ENCODE measurements around the gene ANKRD53.

The ANKRD53 gene

GRCh38 chr2:70986499-70987189 is 8.2 kb downstream of the ANKRD53 start:
- Histone ChIP-seq H3K4me1 (ENCODE audit: insufficient read depth, low read length) (no peaks in the 10 kb centered on the region), H3K27ac (ENCODE audit: low read depth, low read length) (no peak overlapping the region), H3K27me3 (ENCODE audit: control insufficient read depth in 1 of 2, insufficient read depth in 2 of 2, low read length in 2 of 2) (no peaks in the 10 kb centered on the region), H3K9ac (ENCODE audit: low read length) (no peak overlapping the region), H3K4me3 (ENCODE audit: low read depth in 1 of 2, low read length in 2 of 2) (no peak overlapping the region), H3K9me3 (ENCODE audit: low read length) (no peaks in the 10 kb centered on the region), H3K36me3 (ENCODE audit: insufficient read depth, low read length) (peaks cover 69% of the 10 kb centered on the region)

DNA sequence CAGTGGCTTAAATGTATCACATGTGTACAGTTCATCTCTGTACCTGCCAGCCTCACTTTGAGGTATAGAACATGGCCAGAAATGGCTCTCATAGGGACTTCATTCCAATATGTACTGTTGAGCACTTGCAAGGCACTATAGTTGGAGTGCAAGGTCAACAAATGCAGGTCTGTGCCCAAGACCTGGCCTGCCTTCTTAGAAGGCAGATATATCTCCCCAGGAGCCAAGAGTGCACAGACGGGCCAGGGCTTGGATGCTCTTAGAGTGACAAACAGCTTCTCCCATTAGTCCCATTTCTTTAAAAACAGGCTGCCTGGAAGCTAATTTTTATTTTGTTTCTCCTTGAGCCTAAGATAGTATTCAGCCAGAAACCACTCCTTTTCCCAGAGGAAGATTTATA is 9.0 kb downstream of the ANKRD53 start:
- Histone ChIP-seq H3K27me3 (ENCODE audit: control insufficient read depth in 1 of 2, insufficient read depth in 2 of 2, low read length in 2 of 2) (no peaks in the 10 kb centered on the region), H3K36me3 (ENCODE audit: insufficient read depth, low read length) (peaks cover 74% of the 10 kb centered on the region), H3K9me3 (ENCODE audit: low read length) (no peaks in the 10 kb centered on the region), H3K4me3 (ENCODE audit: low read depth in 1 of 2, low read length in 2 of 2) (no peak overlapping the region), H3K4me1 (ENCODE audit: insufficient read depth, low read length) (no peaks in the 10 kb centered on the region), H3K27ac (ENCODE audit: low read depth, low read length) (no peak overlapping the region), H3K9ac (ENCODE audit: low read length) (no peak overlapping the region)

- H3K4me1 ChIP-seq (ENCODE audit: insufficient read depth, low read length) = peaks cover 6% of the 10 kb centered on the region
- H3K27ac ChIP-seq (ENCODE audit: low read depth, low read length) = no peak overlapping the region
- H3K9ac ChIP-seq (ENCODE audit: low read length) = no peak overlapping the region
- no peaks in the 10 kb centered on the region for H3K9me3 ChIP-seq (ENCODE audit: low read length)
- peaks cover 78% of the 10 kb centered on the region for H3K36me3 ChIP-seq (ENCODE audit: insufficient read depth, low read length)
- no peak overlapping the region for H3K4me3 ChIP-seq (ENCODE audit: low read depth in 1 of 2, low read length in 2 of 2)
- no peaks in the 10 kb centered on the region for H3K27me3 ChIP-seq (ENCODE audit: control insufficient read depth in 1 of 2, insufficient read depth in 2 of 2, low read length in 2 of 2)
Observed at GRCh38 chr2:70988151-70988550, 9.7 kb downstream of the ANKRD53 start.

- Histone ChIP-seq H3K36me3 (ENCODE audit: insufficient read depth, low read length) (peaks cover 75% of the 10 kb centered on the region), H3K9ac (ENCODE audit: low read length) (no peak overlapping the region), H3K27ac (ENCODE audit: low read depth, low read length) (no peak overlapping the region), H3K9me3 (ENCODE audit: low read length) (no peaks in the 10 kb centered on the region), H3K4me3 (ENCODE audit: low read depth in 1 of 2, low read length in 2 of 2) (no peak overlapping the region), H3K27me3 (ENCODE audit: control insufficient read depth in 1 of 2, insufficient read depth in 2 of 2, low read length in 2 of 2) (no peaks in the 10 kb centered on the region), H3K4me1 (ENCODE audit: insufficient read depth, low read length) (peaks cover 14% of the 10 kb centered on the region)
Observed at GRCh38 chr2:70988726-70989648, 10.6 kb downstream of the ANKRD53 start.

DNA sequence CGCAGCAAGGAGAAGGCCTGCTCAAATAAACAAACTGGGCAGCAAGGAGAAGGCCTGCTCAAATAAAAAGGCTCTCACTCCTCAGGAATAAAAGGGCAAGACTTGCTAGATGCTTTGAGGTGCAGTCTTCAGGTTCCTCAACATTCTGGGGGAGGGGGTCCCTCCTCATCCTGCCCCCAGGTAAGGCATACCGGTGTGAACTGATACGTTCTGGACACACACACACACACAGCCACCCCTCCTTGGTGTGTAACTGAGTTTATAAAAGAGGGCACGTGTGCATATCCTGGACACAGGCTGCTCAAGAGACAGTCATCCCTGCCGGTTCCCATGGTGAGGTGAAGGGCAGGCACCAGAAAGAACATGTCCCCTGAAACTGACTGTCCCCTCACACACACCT is 11.8 kb downstream of the ANKRD53 start:
- H3K4me1 ChIP-seq (ENCODE audit: insufficient read depth, low read length) = peaks cover 15% of the 10 kb centered on the region
- no peak overlapping the region for H3K9ac ChIP-seq (ENCODE audit: low read length)
- peaks cover 71% of the 10 kb centered on the region for H3K36me3 ChIP-seq (ENCODE audit: insufficient read depth, low read length)
- no peak overlapping the region for H3K4me3 ChIP-seq (ENCODE audit: low read depth in 1 of 2, low read length in 2 of 2)
- no peak overlapping the region for H3K27ac ChIP-seq (ENCODE audit: low read depth, low read length)
- no peaks in the 10 kb centered on the region for H3K9me3 ChIP-seq (ENCODE audit: low read length)
- no peaks in the 10 kb centered on the region for H3K27me3 ChIP-seq (ENCODE audit: control insufficient read depth in 1 of 2, insufficient read depth in 2 of 2, low read length in 2 of 2)

DNA sequence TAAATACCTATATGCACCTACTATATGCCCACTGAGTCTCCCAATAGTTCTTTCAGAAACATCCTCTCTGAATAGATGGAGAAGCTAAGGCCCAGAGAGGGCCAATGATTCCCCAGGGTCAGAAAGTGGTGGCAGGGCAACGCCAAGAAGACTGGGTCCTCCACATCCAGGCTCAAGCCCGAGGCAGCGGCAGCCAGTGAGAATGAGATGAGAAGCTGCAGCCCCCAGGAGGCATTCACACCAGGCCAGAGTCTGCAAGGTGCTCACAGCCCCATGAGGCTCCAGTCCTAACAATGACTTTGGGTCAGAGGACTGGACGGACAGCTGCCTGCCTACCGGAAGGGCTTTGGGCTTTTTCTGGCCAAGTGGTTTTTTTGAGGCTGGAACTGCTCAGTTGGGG is 12.7 kb downstream of the ANKRD53 start:
- Histone ChIP-seq H3K27me3 (ENCODE audit: control insufficient read depth in 1 of 2, insufficient read depth in 2 of 2, low read length in 2 of 2) (no peaks in the 10 kb centered on the region), H3K4me1 (ENCODE audit: insufficient read depth, low read length) (peaks cover 15% of the 10 kb centered on the region), H3K36me3 (ENCODE audit: insufficient read depth, low read length) (peaks cover 63% of the 10 kb centered on the region), H3K9ac (ENCODE audit: low read length) (no peak overlapping the region), H3K9me3 (ENCODE audit: low read length) (no peaks in the 10 kb centered on the region), H3K4me3 (ENCODE audit: low read depth in 1 of 2, low read length in 2 of 2) (no peak overlapping the region), H3K27ac (ENCODE audit: low read depth, low read length) (no peak overlapping the region)

DNA sequence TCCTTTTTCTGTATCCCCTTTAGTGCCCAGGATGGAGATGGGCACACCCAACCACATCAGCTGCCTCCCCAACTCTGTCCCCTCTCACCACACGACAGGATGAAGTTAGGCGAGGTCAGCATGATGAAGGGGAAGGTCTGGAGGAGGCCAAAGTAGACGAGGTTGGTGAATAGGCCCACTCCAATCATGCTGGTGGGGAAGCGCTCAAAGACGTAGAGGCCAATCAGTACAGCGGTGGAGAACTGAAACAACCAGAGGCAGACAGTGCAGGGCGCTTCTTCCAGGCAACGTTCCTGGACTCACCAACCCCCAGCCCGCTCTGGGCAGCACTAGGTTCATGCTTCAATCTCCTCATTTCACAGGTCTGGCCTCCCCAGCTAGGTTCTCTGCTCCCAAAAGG is 13.3 kb downstream of the ANKRD53 start:
- H3K4me3 ChIP-seq (ENCODE audit: low read depth in 1 of 2, low read length in 2 of 2) = no peak overlapping the region
- no peaks in the 10 kb centered on the region for H3K9me3 ChIP-seq (ENCODE audit: low read length)
- H3K4me1 ChIP-seq (ENCODE audit: insufficient read depth, low read length) = peaks cover 15% of the 10 kb centered on the region
- no peak overlapping the region for H3K9ac ChIP-seq (ENCODE audit: low read length)
- H3K27ac ChIP-seq (ENCODE audit: low read depth, low read length) = no peak overlapping the region
- peaks cover 57% of the 10 kb centered on the region for H3K36me3 ChIP-seq (ENCODE audit: insufficient read depth, low read length)
- no peaks in the 10 kb centered on the region for H3K27me3 ChIP-seq (ENCODE audit: control insufficient read depth in 1 of 2, insufficient read depth in 2 of 2, low read length in 2 of 2)

GRCh38 chr2:70992945-70993853 is 14.8 kb downstream of the ANKRD53 start:
- H3K36me3 ChIP-seq (ENCODE audit: insufficient read depth, low read length) = peaks cover 42% of the 10 kb centered on the region
- H3K27me3 ChIP-seq (ENCODE audit: control insufficient read depth in 1 of 2, insufficient read depth in 2 of 2, low read length in 2 of 2) = no peaks in the 10 kb centered on the region
- H3K9me3 ChIP-seq (ENCODE audit: low read length) = no peaks in the 10 kb centered on the region
- H3K27ac ChIP-seq (ENCODE audit: low read depth, low read length) = no peak overlapping the region
- H3K9ac ChIP-seq (ENCODE audit: low read length) = peak overlapping the region; percentile 79
- H3K4me1 ChIP-seq (ENCODE audit: insufficient read depth, low read length) = peaks cover 15% of the 10 kb centered on the region
- H3K4me3 ChIP-seq (ENCODE audit: low read depth in 1 of 2, low read length in 2 of 2) = peak overlapping the region in 1 of 2 donors; percentile 94

GRCh38 chr2:70994009-70994698 is 15.7 kb downstream of the ANKRD53 start:
- peak overlapping the region; percentile 28 for H3K27ac ChIP-seq (ENCODE audit: low read depth, low read length)
- no peaks in the 10 kb centered on the region for H3K9me3 ChIP-seq (ENCODE audit: low read length)
- H3K4me3 ChIP-seq (ENCODE audit: low read depth in 1 of 2, low read length in 2 of 2) = peak overlapping the region; percentile 94 to 95
- H3K36me3 ChIP-seq (ENCODE audit: insufficient read depth, low read length) = peaks cover 33% of the 10 kb centered on the region
- peak overlapping the region; percentile 79 for H3K9ac ChIP-seq (ENCODE audit: low read length)
- no peaks in the 10 kb centered on the region for H3K27me3 ChIP-seq (ENCODE audit: control insufficient read depth in 1 of 2, insufficient read depth in 2 of 2, low read length in 2 of 2)
- peaks cover 15% of the 10 kb centered on the region for H3K4me1 ChIP-seq (ENCODE audit: insufficient read depth, low read length)

GRCh38 chr2:70994699-70995425 is 16.4 kb downstream of the ANKRD53 start, which contains the start of gene TEX261:
Gene TEX261 (minus strand): TSS chr2:70994873. CDS start chr2:70994757, 116 bp downstream.
- Histone ChIP-seq H3K4me3 (ENCODE audit: low read depth in 1 of 2, low read length in 2 of 2) (peak within 1 kb of the TSS; percentile 94 to 95), H3K4me1 (ENCODE audit: insufficient read depth, low read length) (peaks cover 15% of the 10 kb centered on the region), H3K27ac (ENCODE audit: low read depth, low read length) (peak within 1 kb of the TSS; percentile 32), H3K36me3 (ENCODE audit: insufficient read depth, low read length) (peaks cover 26% of the 10 kb centered on the region), H3K9me3 (ENCODE audit: low read length) (no peaks in the 10 kb centered on the region), H3K27me3 (ENCODE audit: control insufficient read depth in 1 of 2, insufficient read depth in 2 of 2, low read length in 2 of 2) (no peaks in the 10 kb centered on the region), H3K9ac (ENCODE audit: low read length) (peak within 1 kb of the TSS; percentile 79)

All from muscle layer of colon (tissue), 2 donors.